Astrocyte of the cerebellum (primary cell): ENCODE data around the gene HTR4.

Experiments
- DNase-seq: peaks from one replicate; pipeline ENCODE4 v3.0.0-alpha.2; 2011; ENCODE audit warnings: low read depth
- H3K4me3 ChIP-seq: 2 replicates; pipeline ENCODE4 v1.5.1; 2011; ENCODE audit warnings: mild to moderate bottlenecking, low read depth, low read length, moderate library complexity
- CTCF ChIP-seq: IDR thresholded peaks from 2 replicates; pipeline ENCODE4 v1.5.1; 2012; ENCODE audit warnings: low read length, low read depth, moderate library complexity, mild to moderate bottlenecking; ENCODE audit errors: missing control alignments
- in situ Hi-C: cut with HindIII; loops from 2 replicates; pipeline ENCODE4 v1.10.0; 2017; ENCODE audit warnings: low sequenced_read_pairs

Gene HTR4

GRCh38 chr5:148645527-148645926 lies 8.8 kb downstream of the HTR4 start:
- no peak overlapping the region for H3K4me3 ChIP-seq
- DNase-seq = no peak
- in situ Hi-C loops = no loop called here
- TF ChIP-seq CTCF = no peak

- TF ChIP-seq CTCF = no peak
- H3K4me3 ChIP-seq = no peak overlapping the region
- DNase-seq = no peak
- in situ Hi-C loops = no loop called here
Measured at GRCh38 chr5:148641735-148642134, 12.6 kb downstream of the HTR4 start.

- no peak for TF ChIP-seq CTCF
- no peak for DNase-seq
- no peak overlapping the region for H3K4me3 ChIP-seq
- in situ Hi-C loops = no loop called here
Measured at GRCh38 chr5:148640471-148640870, 13.9 kb downstream of the HTR4 start.

- in situ Hi-C loops = no loop called here
- TF ChIP-seq CTCF = no peak
- no peak for DNase-seq
- H3K4me3 ChIP-seq = no peak overlapping the region
Measured at GRCh38 chr5:148639081-148639480, 15.2 kb downstream of the HTR4 start.

- in situ Hi-C loops = no loop called here
- no peak for DNase-seq
- TF ChIP-seq CTCF = no peak
- no peak overlapping the region for H3K4me3 ChIP-seq
Measured at GRCh38 chr5:148636353-148636752, 18.0 kb downstream of the HTR4 start.

GRCh38 chr5:148635321-148636083 lies 18.8 kb downstream of the HTR4 start:
- TF ChIP-seq CTCF = no peak
- no peak for DNase-seq
- in situ Hi-C loops = no loop called here
- H3K4me3 ChIP-seq = no peak overlapping the region

GRCh38 chr5:148633067-148633377 lies 21.3 kb downstream of the HTR4 start:
- no peak overlapping the region for H3K4me3 ChIP-seq
- TF ChIP-seq CTCF = no peak
- in situ Hi-C loops = no loop called here
- DNase-seq = no peak
